ENCODE measurements around the gene ACSF2. TPM values are rescaled to one million over a fixed set of nuclear protein-coding genes. Genes with fewer than 3 reads are reported as not detected.
"Not testable (repeated sequence)": the region's sequence is repeated elsewhere in the genome, so short reads cannot be mapped to it uniquely, and the experiment has no call there.

ACSF2 gene
- total RNA-seq, 1 donor from 2014 or later, result 44.3 TPM

GRCh38 chr17:50407921-50408320, 18.1 kb upstream of the ACSF2 start:
- no peak for DNase-seq

- DNase-seq, result no peak
Measured at GRCh38 chr17:50412188-50412732, 13.8 kb upstream of the ACSF2 start.

GRCh38 chr17:50414808-50415207, 11.2 kb upstream of the ACSF2 start:
- no peak for DNase-seq

- not testable (repeated sequence) for DNase-seq
Measured at GRCh38 chr17:50419577-50419976, 6.4 kb upstream of the ACSF2 start.

- peak; percentile 25 for DNase-seq
Measured at GRCh38 chr17:50420419-50421112, 5.5 kb upstream of the ACSF2 start.

GRCh38 chr17:50421308-50422051, 4.5 kb upstream of the ACSF2 start:
- no peak for DNase-seq

- DNase-seq, result no peak
Measured at GRCh38 chr17:50422738-50423137, 3.3 kb upstream of the ACSF2 start.

GRCh38 chr17:50423553-50424159, 2.4 kb upstream of the ACSF2 start:
- DNase-seq, result no peak

GRCh38 chr17:50424246-50424995, 1.6 kb upstream of the ACSF2 start:
- no peak for DNase-seq

- no peak for DNase-seq
Measured at GRCh38 chr17:50424996-50425681, 879 bp upstream of the ACSF2 start.

- DNase-seq, result no peak
Measured at GRCh38 chr17:50426472-50426782, 409 bp downstream of the ACSF2 start.

- DNase-seq, result peak; percentile 57
Measured at GRCh38 chr17:50426814-50427787, 1.1 kb downstream of the ACSF2 start.

- not testable (repeated sequence) for DNase-seq
Measured at GRCh38 chr17:50428126-50428525, 2.1 kb downstream of the ACSF2 start.

GRCh38 chr17:50428831-50429424, 2.9 kb downstream of the ACSF2 start:
- DNase-seq, result peak; percentile 34

GRCh38 chr17:50429793-50430192, 3.8 kb downstream of the ACSF2 start:
- DNase-seq, result no peak

- DNase-seq, result peak; percentile 55
Measured at GRCh38 chr17:50430821-50431618, 5.0 kb downstream of the ACSF2 start.

GRCh38 chr17:50432125-50432762, 6.2 kb downstream of the ACSF2 start:
- DNase-seq, result no peak

- DNase-seq, result no peak
Measured at GRCh38 chr17:50437409-50437808, 11.4 kb downstream of the ACSF2 start.

- no peak for DNase-seq
Measured at GRCh38 chr17:50439008-50439407, 13.0 kb downstream of the ACSF2 start.

Data from tongue (tissue), 2 donors.